WERI-Rb-1 (cell line): ENCODE data around the gene GIN1.
A peak's percentile ranks its signal among the peaks of the same experiment; 100 is the strongest.

ENCODE experiments used
- DNase-seq: peaks from one replicate; pipeline ENCODE4 v3.0.0-alpha.2; 2020
- H3K27ac ChIP-seq: fragments of 250-450 bp; sonication (Bioruptor Pico); 2 replicates; pipeline ENCODE4 v1.5.1; 2020; ENCODE audit warnings: mild to moderate bottlenecking, moderate library complexity
- H3K27me3 ChIP-seq: fragments of 250-450 bp; sonication (Bioruptor Pico); 2 replicates; pipeline ENCODE4 v1.5.1; 2021; ENCODE audit warnings: mild to moderate bottlenecking, low read depth, moderate library complexity; ENCODE audit not compliant: insufficient read depth, severe bottlenecking
- H3K36me3 ChIP-seq: fragments of 250-450 bp; sonication (Bioruptor Pico); 2 replicates; pipeline ENCODE4 v1.5.1; 2020; ENCODE audit warnings: mild to moderate bottlenecking, moderate library complexity
- H3K4me3 ChIP-seq: 2 replicates; pipeline ENCODE4 v1.5.1; 2011; ENCODE audit warnings: low read depth, mild to moderate bottlenecking, control low read depth, low read length
- H3K9me3 ChIP-seq: fragments of 250-450 bp; sonication (Bioruptor Pico); 2 replicates; pipeline ENCODE4 v1.5.1; 2021; ENCODE audit warnings: mild to moderate bottlenecking, moderate library complexity; ENCODE audit not compliant: severe bottlenecking
- TF ChIP-seq, protein P1 (sequence below): IDR thresholded peaks from 2 replicates; pipeline ENCODE4 v1.5.1; 2011; ENCODE audit warnings: low read depth, mild to moderate bottlenecking, control low read depth, inconsistent platforms, low read length

Gene GIN1

GRCh38 chr5:103127292-103127817 is 7.4 kb upstream of the GIN1 start:
- Histone ChIP-seq H3K9me3 (no peaks in the 10 kb centered on the region), H3K4me3 (no peak overlapping the region), H3K27me3 (no peaks in the 10 kb centered on the region), H3K36me3 (no peaks in the 10 kb centered on the region), H3K27ac (no peak overlapping the region)
- DNase-seq, result no peak
- TF ChIP-seq, protein P1, sequence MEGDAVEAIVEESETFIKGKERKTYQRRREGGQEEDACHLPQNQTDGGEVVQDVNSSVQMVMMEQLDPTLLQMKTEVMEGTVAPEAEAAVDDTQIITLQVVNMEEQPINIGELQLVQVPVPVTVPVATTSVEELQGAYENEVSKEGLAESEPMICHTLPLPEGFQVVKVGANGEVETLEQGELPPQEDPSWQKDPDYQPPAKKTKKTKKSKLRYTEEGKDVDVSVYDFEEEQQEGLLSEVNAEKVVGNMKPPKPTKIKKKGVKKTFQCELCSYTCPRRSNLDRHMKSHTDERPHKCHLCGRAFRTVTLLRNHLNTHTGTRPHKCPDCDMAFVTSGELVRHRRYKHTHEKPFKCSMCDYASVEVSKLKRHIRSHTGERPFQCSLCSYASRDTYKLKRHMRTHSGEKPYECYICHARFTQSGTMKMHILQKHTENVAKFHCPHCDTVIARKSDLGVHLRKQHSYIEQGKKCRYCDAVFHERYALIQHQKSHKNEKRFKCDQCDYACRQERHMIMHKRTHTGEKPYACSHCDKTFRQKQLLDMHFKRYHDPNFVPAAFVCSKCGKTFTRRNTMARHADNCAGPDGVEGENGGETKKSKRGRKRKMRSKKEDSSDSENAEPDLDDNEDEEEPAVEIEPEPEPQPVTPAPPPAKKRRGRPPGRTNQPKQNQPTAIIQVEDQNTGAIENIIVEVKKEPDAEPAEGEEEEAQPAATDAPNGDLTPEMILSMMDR, result no peak

GRCh38 chr5:103126557-103126956 is 6.6 kb upstream of the GIN1 start:
- TF ChIP-seq, protein P1, result no peak
- H3K9me3 ChIP-seq, result no peaks in the 10 kb centered on the region
- H3K27me3 ChIP-seq, result no peaks in the 10 kb centered on the region
- H3K4me3 ChIP-seq, result no peak overlapping the region
- no peak overlapping the region for H3K27ac ChIP-seq
- no peak for DNase-seq
- H3K36me3 ChIP-seq, result no peaks in the 10 kb centered on the region

DNA sequence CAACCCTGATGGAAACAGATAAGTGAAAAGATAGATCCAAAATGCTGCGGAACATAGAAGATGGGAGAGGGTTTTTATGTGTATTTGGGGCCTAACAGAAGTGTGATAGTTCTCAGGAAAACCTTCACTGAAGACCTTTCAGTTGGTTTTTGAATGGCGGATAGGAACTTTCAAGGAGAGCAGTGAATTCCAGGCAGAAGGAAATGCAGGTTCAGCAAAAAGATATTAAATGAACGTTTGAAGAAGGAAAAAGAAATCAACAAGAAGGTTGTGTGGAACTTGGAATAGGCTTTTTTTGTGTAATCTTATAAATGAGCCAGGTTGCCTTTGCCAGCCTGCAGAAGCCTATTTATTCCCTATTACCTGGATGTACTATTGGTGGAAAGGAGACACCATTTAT is 2.3 kb upstream of the GIN1 start:
- Histone ChIP-seq H3K4me3 (no peak overlapping the region), H3K36me3 (no peaks in the 10 kb centered on the region), H3K9me3 (no peaks in the 10 kb centered on the region), H3K27ac (no peak overlapping the region), H3K27me3 (no peaks in the 10 kb centered on the region)
- TF ChIP-seq, protein P1, result no peak
- DNase-seq, result no peak

GRCh38 chr5:103120607-103121200 is 766 bp upstream of the GIN1 start:
- H3K4me3 ChIP-seq, result peak overlapping the region; percentile 98
- H3K36me3 ChIP-seq, result no peaks in the 10 kb centered on the region
- TF ChIP-seq, protein P1, result no peak
- peak; percentile 11 for DNase-seq
- H3K9me3 ChIP-seq, result no peaks in the 10 kb centered on the region
- H3K27ac ChIP-seq, result peak overlapping the region; percentile 97
- H3K27me3 ChIP-seq, result no peaks in the 10 kb centered on the region

DNA sequence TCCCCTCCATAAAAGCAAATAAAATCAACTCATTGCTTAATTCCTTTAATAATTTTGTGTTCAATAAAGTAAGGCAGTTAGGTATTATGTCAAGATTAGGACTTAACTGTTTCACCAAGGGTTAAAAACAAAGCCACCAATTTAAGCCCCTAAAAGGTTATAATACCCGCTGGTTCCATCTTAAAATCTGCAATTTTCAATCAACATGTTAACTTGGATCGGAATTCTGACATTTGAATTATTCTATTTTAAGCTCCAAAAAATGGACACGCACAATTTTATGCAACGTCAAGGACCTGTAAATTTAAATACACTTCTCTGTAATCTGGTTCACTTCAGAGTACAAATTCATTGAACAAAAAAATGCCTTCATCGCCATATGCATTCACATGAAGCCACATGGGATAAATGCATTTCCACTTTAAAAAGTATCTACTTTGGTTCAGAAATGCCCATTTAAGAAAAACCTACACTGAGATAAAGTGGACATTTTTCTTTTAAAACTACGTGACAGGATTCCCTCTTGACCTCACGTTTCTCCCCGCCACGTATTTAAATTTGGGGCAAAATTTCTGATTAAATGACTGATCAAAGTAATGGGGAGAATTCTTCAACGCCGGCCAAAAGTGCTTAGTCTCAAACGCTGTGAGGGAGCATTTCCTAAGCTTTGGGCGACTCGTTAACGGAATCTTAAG is 721 bp downstream of the GIN1 start:
- TF ChIP-seq, protein P1, result no peak
- DNase-seq, result no peak
- peak overlapping the region; percentile 97 for H3K27ac ChIP-seq
- no peaks in the 10 kb centered on the region for H3K9me3 ChIP-seq
- no peaks in the 10 kb centered on the region for H3K27me3 ChIP-seq
- peak overlapping the region; percentile 98 for H3K4me3 ChIP-seq
- no peaks in the 10 kb centered on the region for H3K36me3 ChIP-seq
